CD14-positive monocyte (primary cell): ENCODE results near the gene TNFRSF14. TPM values are rescaled to one million over a fixed set of nuclear protein-coding genes. Genes with fewer than 3 reads are reported as not detected.

ENCODE experiments used
- DNase-seq, 3 donors: peaks; one replicate each; pipeline ENCODE4 v3.0.0-alpha.2; 2011 to 2022
- H2AFZ ChIP-seq: 2 replicates; pipeline ENCODE4 v1.6.0; 2012; ENCODE audit warnings: mild to moderate bottlenecking, low read depth, low read length, inconsistent platforms; ENCODE audit not compliant: insufficient read depth, poor library complexity, severe bottlenecking
- H3K27ac ChIP-seq, 2 donors: 1 replicate in 1 of 2; 2 replicates in 1 of 2; pipeline ENCODE4 v1.5.1; 2012 to 2013; ENCODE audit warnings: low read length in 2 of 2, control low read depth in 1 of 2, inconsistent platforms in 1 of 2, low read depth in 1 of 2, mild to moderate bottlenecking in 1 of 2
- H3K27me3 ChIP-seq, 2 donors: one replicate each; pipeline versions ENCODE4 v1.6.0 to v1.6.1; 2011 to 2013; ENCODE audit warnings: low read length in 2 of 2; ENCODE audit not compliant: control insufficient read depth in 2 of 2, insufficient read depth in 2 of 2
- H3K36me3 ChIP-seq, 2 donors: replicated peaks in 1 of 2; 1 replicate in 1 of 2; 2 replicates in 1 of 2; pipeline versions ENCODE4 v1.5.1 to v1.6.1; 2012 to 2013; ENCODE audit warnings: low read length in 2 of 2, control low read depth in 1 of 2, inconsistent platforms in 1 of 2, mild to moderate bottlenecking in 1 of 2; ENCODE audit not compliant: insufficient read depth in 2 of 2, control insufficient read depth in 1 of 2
- H3K4me1 ChIP-seq, 2 donors: 1 replicate in 1 of 2; 2 replicates in 1 of 2; pipeline versions ENCODE4 v1.5.1 to v1.6.1; 2012 to 2013; ENCODE audit warnings: low read length in 2 of 2, control low read depth in 1 of 2, inconsistent platforms in 1 of 2, mild to moderate bottlenecking in 1 of 2, moderate library complexity in 1 of 2; ENCODE audit not compliant: insufficient read depth in 2 of 2, control insufficient read depth in 1 of 2
- H3K4me2 ChIP-seq: replicated peaks from 2 replicates; pipeline ENCODE3; 2012; ENCODE audit warnings: low read length, moderate library complexity, mild to moderate bottlenecking; ENCODE audit not compliant: poor library complexity, severe bottlenecking; ENCODE audit errors: extremely low read depth
- H3K4me3 ChIP-seq, 3 experiments: fragments of 200-600 bp in 1 of 3; sonication (generic) in 1 of 3; replicated peaks in 1 of 3; 1 replicate in 2 of 3; 2 replicates in 1 of 3; pipeline ENCODE4 v1.5.1; 2011 to 2013; ENCODE audit warnings: low read length in 3 of 3, mild to moderate bottlenecking in 3 of 3, control low read depth in 2 of 3, low read depth in 2 of 3, inconsistent platforms in 1 of 3, moderate library complexity in 1 of 3
- H3K79me2 ChIP-seq: 2 replicates; pipeline ENCODE4 v1.6.0; 2012; ENCODE audit warnings: mild to moderate bottlenecking, control low read depth, inconsistent platforms, low read length, moderate library complexity; ENCODE audit not compliant: insufficient read depth
- H3K9ac ChIP-seq: 2 replicates; pipeline ENCODE4 v1.6.0; 2017; ENCODE audit warnings: low read length, mild to moderate bottlenecking; ENCODE audit not compliant: insufficient read depth, poor library complexity, severe bottlenecking
- H3K9me3 ChIP-seq, 2 donors: replicated peaks in 1 of 2; 1 replicate in 1 of 2; 2 replicates in 1 of 2; pipeline versions ENCODE4 v1.5.1 to v1.6.1; 2012 to 2013; ENCODE audit warnings: low read length in 2 of 2, control low read depth in 1 of 2; ENCODE audit not compliant: control insufficient read depth in 1 of 2, insufficient read depth in 1 of 2
- H4K20me1 ChIP-seq: 2 replicates; pipeline ENCODE4 v1.6.0; 2012; ENCODE audit warnings: mild to moderate bottlenecking, low read length, control low read depth, moderate library complexity; ENCODE audit not compliant: insufficient read depth
- H3K27ac Mint-ChIP-seq, 7 donors: one replicate each; pipeline ENCODE4 v1.8.0; 2020; ENCODE audit warnings: mild to moderate bottlenecking in 7 of 7, mixed read lengths in 7 of 7, moderate library complexity in 6 of 7, inconsistent platforms in 2 of 7
- H3K27me3 Mint-ChIP-seq, 3 donors: one replicate each; pipeline ENCODE4 v1.8.0; 2021 to 2022; ENCODE audit warnings: low read depth in 3 of 3, mild to moderate bottlenecking in 3 of 3, mixed read lengths in 3 of 3, moderate library complexity in 3 of 3, inconsistent platforms in 1 of 3
- H3K36me3 Mint-ChIP-seq, 2 donors: one replicate each; pipeline ENCODE4 v1.8.0; 2020; ENCODE audit warnings: mixed read lengths in 2 of 2, inconsistent platforms in 1 of 2, mild to moderate bottlenecking in 1 of 2
- H3K4me1 Mint-ChIP-seq: one replicate; pipeline ENCODE4 v1.8.0; 2020; ENCODE audit warnings: mild to moderate bottlenecking, mixed read lengths
- H3K4me3 Mint-ChIP-seq, 2 donors: one replicate each; pipeline ENCODE4 v1.8.0; 2020; ENCODE audit warnings: mild to moderate bottlenecking in 2 of 2, mixed read lengths in 2 of 2, moderate library complexity in 1 of 2
- H3K9me3 Mint-ChIP-seq, 7 donors: one replicate each; pipeline ENCODE4 v1.8.0; 2020 to 2022; ENCODE audit warnings: mixed read lengths in 7 of 7, mild to moderate bottlenecking in 6 of 7, moderate library complexity in 6 of 7, inconsistent platforms in 2 of 7
- CTCF ChIP-seq: fragments of 200-600 bp; IDR thresholded peaks from one replicate; pipeline ENCODE4 v1.8.0; 2022; ENCODE audit warnings: antibody characterized with exemption, mild to moderate bottlenecking
- WGBS: methylation state at CpG from one replicate; pipeline ENCODE4 v1.1.5; 2013; ENCODE audit warnings: missing lambda C conversion rate; ENCODE audit not compliant: insufficient coverage; 5-methylcytosine and 5-hydroxymethylcytosine counted together
- intact Hi-C, 2 donors: fragments of 100-400 bp; cut with micrococcal nuclease; formaldehyde crosslinking; loops; one replicate each; pipeline versions ENCODE4 v1.15.0 to v1.15.1; 2023
- polyA plus RNA-seq, 3 donors: library from polyadenylated mRNA; depleted of rRNA in 1 of 3; unstranded in 2 of 3; stranded (reverse) in 1 of 3; fragments of 300-500 nt in 2 of 3; fragments of >200 nt in 1 of 3; fragmentation: Illumina TruSeq in 2 of 3; gene quantifications; 1 replicate in 2 of 3; 2 replicates in 1 of 3; pipeline ENCODE4 v1.2.3, GENCODE V29; 2012 to 2021

The TNFRSF14 gene
- polyA plus RNA-seq, 3 donors: 62.1 to 512 (median 64.4) TPM

GRCh38 chr1:2556678-2557481, 709 bp downstream of the TNFRSF14 start:
- Histone ChIP-seq H4K20me1 (peaks cover 43% of the 10 kb centered on the region), H3K4me3 (peak overlapping the region; percentile 77 to 98 (median 82)), H3K79me2 (peaks cover 27% of the 10 kb centered on the region), H3K9ac (peak overlapping the region; percentile 93), H3K27ac (peak overlapping the region; percentile 96 to 97), H2AFZ (peak overlapping the region; percentile 69), H3K4me2 (peak overlapping the region; percentile 97), H3K36me3 (peaks cover 42 to 44% of the 10 kb centered on the region in 2 donors), H3K27me3 (no peaks in the 10 kb centered on the region), H3K9me3 (no peaks in the 10 kb centered on the region), H3K4me1 (peaks cover 35 to 39% of the 10 kb centered on the region in 2 donors)
- Mint-ChIP-seq H3K27ac (peak overlapping the region; percentile 97 to 100 (median 98)), H3K4me1 (peaks cover 26% of the 10 kb centered on the region), H3K36me3 (peaks cover 31 to 43% of the 10 kb centered on the region in 2 donors), H3K9me3 (peaks cover 0 to 3% (median 0%) of the 10 kb centered on the region in 7 donors), H3K4me3 (peak overlapping the region; percentile 93 to 96), H3K27me3 (peaks cover 9 to 16% (median 14%) of the 10 kb centered on the region in 3 donors)
- no peak for DNase-seq
- intact Hi-C loops: no loop called here
- WGBS: 5% methylated on average over 15 of the region's 24 CpGs
- peak; percentile 3 for TF ChIP-seq CTCF

GRCh38 chr1:2557482-2558400, 1.6 kb downstream of the TNFRSF14 start:
- Histone ChIP-seq H2AFZ (no peak overlapping the region), H3K27me3 (no peaks in the 10 kb centered on the region), H3K4me2 (peak overlapping the region; percentile 97), H3K79me2 (peaks cover 27% of the 10 kb centered on the region), H3K9ac (peak overlapping the region; percentile 93), H3K9me3 (no peaks in the 10 kb centered on the region), H3K4me1 (peaks cover 35 to 39% of the 10 kb centered on the region in 2 donors), H4K20me1 (peaks cover 51% of the 10 kb centered on the region), H3K27ac (peak overlapping the region in 1 of 2 donors; percentile 97), H3K36me3 (peaks cover 51 to 52% of the 10 kb centered on the region in 2 donors), H3K4me3 (peak overlapping the region; percentile 77 to 98 (median 82))
- DNase-seq: no peak
- H3K36me3 Mint-ChIP-seq: peaks cover 35 to 49% of the 10 kb centered on the region in 2 donors
- 89% methylated on average over 28 of the region's 30 CpGs for WGBS
- no peak for TF ChIP-seq CTCF
- peaks cover 9 to 14% (median 13%) of the 10 kb centered on the region in 3 donors for H3K27me3 Mint-ChIP-seq
- peak overlapping the region; percentile 93 to 96 for H3K4me3 Mint-ChIP-seq
- peaks cover 0 to 3% (median 0%) of the 10 kb centered on the region in 7 donors for H3K9me3 Mint-ChIP-seq
- intact Hi-C loops: no loop called here
- H3K4me1 Mint-ChIP-seq: peaks cover 26% of the 10 kb centered on the region
- peak overlapping the region in 4 of 7 donors; percentile 46 to 98 (median 76) for H3K27ac Mint-ChIP-seq
